HCT116 (cell line): ENCODE results near the gene FOS. TPM values are rescaled to one million over a fixed set of nuclear protein-coding genes. Genes with fewer than 3 reads are reported as not detected.

Experiments used
- ATAC-seq: fragments of 200-7000 bp; cut with Tn5 transposase; 2 replicates; pipeline ENCODE4 v1.9.1; 2020; ENCODE audit warnings: mild to moderate bottlenecking, moderate library complexity
- BruUV-seq: library from RNA; stranded (reverse); fragments of 400-500 nt; replicated peaks from 2 replicates; lab custom pipeline; 2021; lab: Mats Ljungman, UMichigan
- CTCF ChIA-PET: fragments of 300-600 bp; sonication (Branson Sonifier 250); formaldehyde crosslinking; loops from one replicate; lab custom pipeline; 2021; ENCODE audit warnings: antibody characterized with exemption; lab: Charles Lee
- POLR2A ChIA-PET: fragments of 300-600, 350-600 bp; sonication (Branson Sonifier 250); formaldehyde crosslinking; loops from one replicate; lab custom pipeline; 2021; ENCODE audit warnings: antibody characterized with exemption; lab: Charles Lee
- RAD21 ChIA-PET, 2 experiments: fragments of 300-600 bp; sonication (Branson Sonifier 250); formaldehyde crosslinking; loops; one replicate each; lab custom pipeline; 2023; ENCODE audit warnings: low total read pairs in 2 of 2; ENCODE audit not compliant: uncharacterized antibody in 2 of 2, unreplicated experiment in 2 of 2, low non-redundant PET in 1 of 2; lab: Charles Lee
- DNase-seq: peaks from one replicate; pipeline ENCODE4 v3.0.0-alpha.2; 2010; ENCODE audit warnings: low read depth, low spot score
- H2AFZ ChIP-seq: fragments of 200-600 bp; shearing (Covaris generic), sonication (generic); 2 replicates; pipeline ENCODE4 v1.6.1; 2017; ENCODE audit warnings: low read depth, mixed run types, mixed read lengths, antibody characterized with exemption, low read length; ENCODE audit not compliant: poor library complexity, severe bottlenecking
- H3K27ac ChIP-seq: 2 replicates; pipeline ENCODE4 v1.5.1; 2012; ENCODE audit warnings: low read depth, low read length
- H3K27me3 ChIP-seq: fragments of 200-600 bp; sonication (generic); 2 replicates; pipeline ENCODE4 v1.6.1; 2016; ENCODE audit warnings: mixed run types, low read length, mixed read lengths; ENCODE audit not compliant: insufficient read depth
- H3K36me3 ChIP-seq, 2 experiments: fragments of 200-500 bp in 1 of 2; fragments of 200-600 bp in 1 of 2; sonication (Bioruptor generic) in 1 of 2; sonication (generic) in 1 of 2; 2 replicates each; pipeline versions ENCODE4 v1.5.1 to v1.6.1; 2014 to 2016; ENCODE audit warnings: low read length in 2 of 2, inconsistent platforms in 1 of 2, mixed read lengths in 1 of 2, mixed run types in 1 of 2; ENCODE audit not compliant: insufficient read depth in 2 of 2, control insufficient read depth in 1 of 2
- H3K4me1 ChIP-seq, 2 experiments: fragments of 200-600 bp in 1 of 2; sonication (generic) in 1 of 2; 2 replicates each; pipeline versions ENCODE4 v1.5.1 to v1.6.1; 2012 to 2017; ENCODE audit warnings: low read length in 2 of 2, inconsistent platforms in 1 of 2, mild to moderate bottlenecking in 1 of 2, mixed read lengths in 1 of 2, mixed run types in 1 of 2, moderate library complexity in 1 of 2; ENCODE audit not compliant: insufficient read depth in 2 of 2, control insufficient read depth in 1 of 2
- H3K4me2 ChIP-seq: fragments of 200-600 bp; sonication (generic); 2 replicates; pipeline ENCODE4 v1.6.1; 2017; ENCODE audit warnings: mixed run types, low read length, mixed read lengths
- H3K4me3 ChIP-seq, 2 experiments: fragments of 200-600 bp in 1 of 2; sonication (generic) in 1 of 2; replicated peaks in 1 of 2; 2 replicates each; pipeline ENCODE4 v1.5.1; 2011 to 2016; ENCODE audit warnings: low read length in 2 of 2, control low read depth in 1 of 2, low read depth in 1 of 2, mild to moderate bottlenecking in 1 of 2, mixed read lengths in 1 of 2, mixed run types in 1 of 2
- H3K79me2 ChIP-seq: fragments of 200-600 bp; sonication (generic); 2 replicates; pipeline ENCODE4 v1.6.1; 2017; ENCODE audit warnings: mild to moderate bottlenecking, mixed run types, low read length, moderate library complexity, mixed read lengths; ENCODE audit not compliant: insufficient read depth
- H3K9ac ChIP-seq: fragments of 200-600 bp; sonication (generic); 2 replicates; pipeline ENCODE4 v1.6.1; 2016; ENCODE audit warnings: low read length, mixed read lengths
- H3K9me2 ChIP-seq: fragments of 200-600 bp; sonication (generic), shearing (Covaris generic); 2 replicates; pipeline ENCODE4 v1.6.1; 2017; ENCODE audit warnings: mixed run types, mild to moderate bottlenecking, moderate library complexity; ENCODE audit not compliant: insufficient read depth
- H3K9me3 ChIP-seq, 2 experiments: fragments of 200-500 bp in 1 of 2; fragments of 200-600 bp in 1 of 2; sonication (Bioruptor generic) in 1 of 2; sonication (generic) in 1 of 2; 2 replicates each; pipeline ENCODE4 v1.6.1; 2014 to 2017; ENCODE audit warnings: low read length in 2 of 2, mixed read lengths in 2 of 2, inconsistent platforms in 1 of 2, low read depth in 1 of 2, mild to moderate bottlenecking in 1 of 2, mixed run types in 1 of 2, moderate library complexity in 1 of 2; ENCODE audit not compliant: control insufficient read depth in 1 of 2, insufficient read depth in 1 of 2
- H4K20me1 ChIP-seq: fragments of 200-600 bp; sonication (generic), shearing (Covaris generic); 2 replicates; pipeline ENCODE4 v1.6.1; 2017; ENCODE audit warnings: mixed run types, mild to moderate bottlenecking, moderate library complexity; ENCODE audit not compliant: insufficient read depth
- CBX3 ChIP-seq: IDR thresholded peaks from 2 replicates; pipeline ENCODE4 v1.6.1; 2012; ENCODE audit warnings: low read depth
- CEBPB ChIP-seq: IDR thresholded peaks from 2 replicates; pipeline ENCODE4 v1.6.1; 2012; ENCODE audit warnings: low read depth
- ELF1 ChIP-seq: IDR thresholded peaks from 2 replicates; pipeline ENCODE4 v1.6.1; 2012; ENCODE audit warnings: low read depth, borderline replicate concordance
- FOSL1 ChIP-seq: IDR thresholded peaks from 2 replicates; pipeline ENCODE4 v1.6.1; 2012; ENCODE audit warnings: low read depth
- JUND ChIP-seq: IDR thresholded peaks from 2 replicates; pipeline ENCODE4 v1.6.1; 2012
- RAD21 ChIP-seq: IDR thresholded peaks from 2 replicates; pipeline ENCODE4 v1.6.1; 2012; ENCODE audit warnings: low read depth, mild to moderate bottlenecking
- YY1 ChIP-seq: IDR thresholded peaks from 2 replicates; pipeline ENCODE4 v1.6.1; 2011; ENCODE audit warnings: low read length, low read depth, moderate library complexity, mild to moderate bottlenecking; ENCODE audit not compliant: insufficient replicate concordance; ENCODE audit errors: extremely low read depth
- intact Hi-C: fragments of 100-400 bp; cut with micrococcal nuclease; formaldehyde crosslinking; loops from 2 replicates; pipeline ENCODE4 v1.10.0; 2022
- total RNA-seq: library from RNA; stranded (reverse); gene quantifications from one replicate; pipeline ENCODE4 v1.2.1, GENCODE V29; 2021; ENCODE audit not compliant: unreplicated experiment
- TF ChIP-seq, protein P1 (sequence below), 3 experiments: fragments of 200-600 bp in 1 of 3; sonication (generic) in 1 of 3; IDR thresholded peaks in 2 of 3; conservative IDR thresholded peaks in 1 of 3; 2 replicates each; pipeline ENCODE4 v1.5.1; 2012 to 2017; ENCODE audit warnings: low read depth in 2 of 3, low read length in 2 of 3, antibody characterized with exemption in 1 of 3, borderline replicate concordance in 1 of 3, control low read depth in 1 of 3, mild to moderate bottlenecking in 1 of 3, mixed read lengths in 1 of 3, mixed run types in 1 of 3, moderate library complexity in 1 of 3; ENCODE audit not compliant: insufficient read depth in 1 of 3

The FOS gene
- total RNA-seq, 1 experiment from 2014 or later = 50.4 TPM

DNA sequence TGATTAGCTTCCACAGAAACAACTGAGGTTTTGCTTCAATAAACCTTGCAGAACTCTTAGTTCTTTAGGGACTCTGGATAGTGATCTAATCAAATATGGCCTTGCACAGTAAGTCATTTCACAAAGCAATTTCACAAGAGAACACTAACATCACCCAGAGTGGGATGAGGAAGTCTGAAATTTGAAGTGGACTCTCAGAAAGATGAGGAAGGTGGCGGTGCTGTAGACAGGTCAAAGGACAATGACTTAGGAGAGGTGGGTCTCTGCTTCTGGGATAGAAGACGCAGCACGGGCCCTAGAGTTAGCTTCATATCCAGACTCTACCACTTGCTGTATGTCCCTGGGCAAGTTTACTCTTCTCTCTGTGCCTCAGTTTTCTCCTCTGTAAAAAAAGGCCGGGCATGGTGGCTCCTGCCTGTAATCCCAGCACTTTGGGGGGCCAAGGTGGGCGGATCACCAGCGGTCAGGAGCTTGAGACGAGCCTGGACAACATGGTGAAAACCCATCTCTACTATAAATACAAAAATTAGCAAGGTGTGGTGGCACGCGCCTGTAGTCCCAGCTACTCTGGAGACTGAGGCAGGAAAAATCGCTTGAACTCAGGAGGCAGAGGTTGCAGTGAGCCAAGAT lies 18.9 kb downstream of the FOS start:
- BruUV-seq = no TSS peak
- no peaks in the 10 kb centered on the region for H3K79me2 ChIP-seq
- no peaks in the 10 kb centered on the region for H4K20me1 ChIP-seq
- H3K36me3 ChIP-seq = no peaks in the 10 kb centered on the region
- no peaks in the 10 kb centered on the region for H3K9me3 ChIP-seq
- intact Hi-C loops = no loop called here
- no peaks in the 10 kb centered on the region for H3K9me2 ChIP-seq
- DNase-seq = no peak
- no peak overlapping the region for H3K9ac ChIP-seq
- H2AFZ ChIP-seq = no peak overlapping the region
- no peak for ATAC-seq
- TF ChIP-seq ELF1 (no peak), FOSL1 (no peak), JUND (no peak), CEBPB (no peak), CBX3 (no peak), RAD21 (no peak), YY1 (no peak)
- TF ChIP-seq, protein P1, sequence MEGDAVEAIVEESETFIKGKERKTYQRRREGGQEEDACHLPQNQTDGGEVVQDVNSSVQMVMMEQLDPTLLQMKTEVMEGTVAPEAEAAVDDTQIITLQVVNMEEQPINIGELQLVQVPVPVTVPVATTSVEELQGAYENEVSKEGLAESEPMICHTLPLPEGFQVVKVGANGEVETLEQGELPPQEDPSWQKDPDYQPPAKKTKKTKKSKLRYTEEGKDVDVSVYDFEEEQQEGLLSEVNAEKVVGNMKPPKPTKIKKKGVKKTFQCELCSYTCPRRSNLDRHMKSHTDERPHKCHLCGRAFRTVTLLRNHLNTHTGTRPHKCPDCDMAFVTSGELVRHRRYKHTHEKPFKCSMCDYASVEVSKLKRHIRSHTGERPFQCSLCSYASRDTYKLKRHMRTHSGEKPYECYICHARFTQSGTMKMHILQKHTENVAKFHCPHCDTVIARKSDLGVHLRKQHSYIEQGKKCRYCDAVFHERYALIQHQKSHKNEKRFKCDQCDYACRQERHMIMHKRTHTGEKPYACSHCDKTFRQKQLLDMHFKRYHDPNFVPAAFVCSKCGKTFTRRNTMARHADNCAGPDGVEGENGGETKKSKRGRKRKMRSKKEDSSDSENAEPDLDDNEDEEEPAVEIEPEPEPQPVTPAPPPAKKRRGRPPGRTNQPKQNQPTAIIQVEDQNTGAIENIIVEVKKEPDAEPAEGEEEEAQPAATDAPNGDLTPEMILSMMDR (IDR thresholded peaks at IDR 0.05 in 2 of 3, conservative IDR thresholded peaks at IDR 0.05 in 1 of 3; ENCODE audit: borderline replicate concordance in 1 of 3, insufficient read depth in 1 of 3, low read depth in 2 of 3, low read length in 2 of 3) = no peak
- ChIA-PET POLR2A (interaction anchor here (1.1 kb wide), 1 partner anchor 163 kb away, joined by 3 read pairs; no protein-coding TSS in a partner anchor), RAD21 (interaction anchor here in 1 of 2 experiments (0.6 kb wide), 1 partner anchor 167 kb away, joined by 4 read pairs; no protein-coding TSS in a partner anchor), CTCF (interaction anchor here (1.0 to 3.1 kb wide), 5 partner anchors 9 to 436 kb away, joined by 3 to 12 read pairs (median 4); no protein-coding TSS in a partner anchor)
- H3K27me3 ChIP-seq = no peaks in the 10 kb centered on the region
- H3K4me1 ChIP-seq = peaks cover 22 to 39% of the 10 kb centered on the region in 2 experiments
- H3K4me3 ChIP-seq = no peak overlapping the region
- no peak overlapping the region for H3K27ac ChIP-seq
- no peak overlapping the region for H3K4me2 ChIP-seq
